Left kidney (tissue), 2 donors: ENCODE results near the gene SIRPA. TPM values are rescaled to one million over a fixed set of nuclear protein-coding genes. Genes with fewer than 3 reads are reported as not detected.

ENCODE experiments used
- DNase-seq: peaks from one replicate; pipeline ENCODE4 v3.0.0-alpha.2; 2013
- polyA plus RNA-seq: library from polyadenylated mRNA; unstranded; fragments of 120-200 nt; gene quantifications from one replicate; pipeline ENCODE4 v1.2.1, GENCODE V29; 2013; ENCODE audit not compliant: insufficient read length

SIRPA gene
- polyA plus RNA-seq, 1 donor: 24.3 TPM

DNA sequence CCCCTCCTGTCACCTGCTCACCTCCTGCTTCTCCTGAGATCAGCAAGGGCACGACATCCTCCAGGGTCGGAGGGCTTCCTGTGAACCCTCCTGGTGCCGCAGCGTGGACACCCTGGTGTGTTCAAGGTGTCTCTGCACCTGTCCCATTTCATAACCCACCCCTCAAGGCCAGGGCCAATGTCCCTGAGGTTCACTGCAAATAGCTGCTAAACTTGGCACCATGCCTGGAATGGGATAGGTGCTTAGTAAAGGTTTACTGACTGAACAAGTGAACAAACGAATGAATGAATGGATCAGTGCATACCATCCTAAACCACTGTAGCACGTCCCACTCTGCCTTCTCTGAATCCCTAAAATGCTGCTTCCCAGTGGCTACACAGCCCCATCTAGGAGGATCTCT is 35.0 kb downstream of the SIRPA start:
- DNase-seq: no peak

DNA sequence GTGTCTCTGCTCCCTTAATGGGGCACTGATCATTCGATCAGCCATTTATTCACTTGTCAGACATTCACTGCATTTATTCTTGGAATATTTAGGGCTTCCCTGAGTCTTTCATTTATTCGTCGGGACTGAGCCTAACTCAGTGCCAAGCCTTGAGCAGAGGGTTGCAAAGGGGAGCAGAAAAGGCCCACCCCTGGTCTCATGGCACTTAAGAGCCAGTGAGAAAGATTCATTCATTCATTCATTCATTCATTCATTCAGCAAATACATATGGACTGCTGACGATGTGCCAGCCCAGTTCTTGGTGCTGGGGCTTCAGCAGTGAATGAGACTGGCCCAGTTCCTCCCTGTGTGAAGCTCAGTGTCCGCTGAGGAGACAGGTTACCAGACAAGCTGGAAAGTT is 36.6 kb downstream of the SIRPA start:
- no peak for DNase-seq

DNA sequence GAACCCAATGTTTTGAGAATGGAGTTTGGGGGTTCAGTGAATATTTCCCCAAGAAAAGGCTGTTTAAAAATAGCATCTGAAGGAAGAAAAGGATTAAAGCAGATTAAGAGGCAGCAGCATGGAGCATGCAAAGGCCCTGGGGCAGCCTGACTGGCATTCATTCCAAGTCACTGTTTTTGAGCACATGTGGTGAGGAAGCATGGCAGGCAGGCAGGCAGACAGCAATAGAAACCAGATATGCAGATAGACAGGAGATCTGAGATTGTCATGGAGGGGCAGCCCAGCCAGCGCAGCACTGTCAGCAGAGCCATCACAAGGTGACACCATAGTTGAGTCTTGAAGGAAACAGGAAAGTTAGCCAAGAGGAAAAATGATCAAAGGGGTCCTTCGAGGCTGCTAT is 37.8 kb downstream of the SIRPA start:
- no peak for DNase-seq

DNA sequence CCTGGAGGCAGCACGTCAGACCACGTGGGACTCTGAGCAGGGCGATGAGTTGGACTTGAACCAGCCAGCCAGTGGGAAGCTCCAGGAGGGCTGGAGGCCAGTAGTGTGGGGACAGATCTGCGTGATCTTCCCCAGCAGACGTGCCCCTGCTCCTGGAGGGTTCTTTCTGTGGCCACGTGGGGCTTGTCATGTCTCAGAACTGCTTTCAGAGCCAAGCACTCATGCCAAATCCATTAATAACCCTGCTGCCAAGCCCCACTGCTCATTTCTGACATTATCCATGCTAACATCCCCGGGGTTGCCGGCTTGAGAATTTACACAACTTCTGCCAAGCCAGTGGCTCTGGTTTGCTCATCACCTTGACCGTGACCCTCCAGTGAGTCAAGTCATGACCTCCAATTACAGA is 38.3 kb downstream of the SIRPA start:
- DNase-seq: no peak

DNA sequence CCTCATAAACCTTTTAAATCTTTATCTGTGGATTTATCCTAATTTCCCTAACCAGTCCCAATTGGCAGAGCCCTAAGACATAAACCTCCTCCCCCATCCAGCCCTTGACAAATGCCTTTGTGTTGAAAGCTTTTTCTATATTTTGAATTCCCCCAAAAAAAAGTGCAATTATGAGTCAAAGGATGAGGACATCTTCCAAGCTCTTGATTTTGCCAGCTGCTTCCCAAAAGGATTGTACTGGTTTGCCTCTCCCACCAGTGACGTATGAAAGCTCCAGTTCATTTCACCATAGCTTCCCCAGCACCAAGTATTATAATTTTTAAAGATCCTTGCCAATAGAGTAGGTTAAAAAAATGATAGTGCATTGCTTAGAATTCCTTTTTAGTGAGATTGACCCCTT is 38.9 kb downstream of the SIRPA start:
- DNase-seq: no peak

DNA sequence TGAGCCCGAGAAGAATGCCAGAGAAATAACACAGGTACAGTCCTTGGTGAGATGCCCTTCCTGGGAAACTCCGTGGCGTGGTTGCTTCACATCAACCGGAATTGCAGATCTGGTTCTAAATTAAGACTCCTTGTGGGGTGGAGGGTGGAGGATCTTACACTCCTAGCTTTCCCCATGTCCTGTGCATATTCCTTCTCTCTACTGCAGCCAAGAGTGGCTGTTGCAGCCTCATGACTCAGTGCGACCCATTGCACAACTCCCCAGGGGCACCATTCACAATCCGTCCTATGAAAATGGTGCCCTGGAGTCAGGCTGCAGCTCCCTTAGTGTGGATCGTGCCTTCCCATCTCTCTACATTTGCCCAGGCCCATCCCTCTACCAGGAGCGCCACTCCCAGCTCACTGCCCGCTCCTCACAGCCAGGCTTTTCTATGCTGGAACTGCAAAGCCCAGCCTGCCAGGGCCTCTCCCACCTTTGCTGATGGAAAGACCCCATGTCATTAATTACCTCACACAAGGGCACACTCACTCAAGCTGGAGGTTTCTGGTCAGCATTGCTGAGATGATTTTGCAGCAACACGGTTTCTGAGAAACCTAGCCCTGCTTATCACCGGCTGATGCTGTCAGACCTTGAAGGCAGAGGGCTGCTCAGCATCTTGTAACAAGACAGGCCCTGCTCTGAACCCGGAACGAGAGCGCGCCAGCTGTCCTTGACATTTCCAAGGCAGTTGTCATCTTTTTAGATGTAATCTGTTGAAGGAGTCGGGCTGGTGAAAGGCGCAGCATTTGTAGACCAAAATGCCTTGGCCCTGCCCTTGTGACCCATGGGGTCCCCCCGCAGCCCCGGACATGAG is 39.7 kb downstream of the SIRPA start:
- no peak for DNase-seq

DNA sequence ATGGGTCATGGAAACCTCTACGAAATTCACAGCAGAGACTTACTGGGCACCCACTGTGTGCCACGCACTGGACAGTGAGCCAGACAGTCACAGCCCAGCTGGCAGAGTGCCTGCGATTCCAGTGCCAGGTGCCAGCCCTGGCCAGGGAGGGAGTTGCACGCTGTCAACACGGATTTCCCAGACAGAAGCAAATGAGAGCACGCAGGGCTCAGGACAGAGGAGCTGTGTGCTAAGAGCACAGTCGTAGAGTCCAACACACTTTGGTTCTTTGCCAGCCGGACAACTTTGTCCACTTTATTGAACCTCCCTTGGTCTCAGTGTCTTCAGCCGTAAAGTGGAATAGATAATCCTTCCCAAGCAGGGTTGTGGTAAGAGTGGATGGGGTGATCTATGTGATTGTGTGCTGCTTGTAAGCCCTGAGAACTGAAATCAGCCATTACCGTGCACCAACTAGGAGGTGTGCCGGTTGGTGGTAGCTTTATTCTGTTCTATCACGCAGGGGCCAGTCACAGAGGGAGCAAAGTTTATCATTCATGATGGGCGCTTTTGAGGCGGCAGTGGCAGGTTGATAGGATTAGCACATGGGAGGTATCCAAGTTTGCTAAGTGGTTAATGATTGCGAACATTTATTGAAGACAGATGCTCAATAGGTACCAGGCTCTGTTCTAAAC is 40.6 kb downstream of the SIRPA start:
- no peak for DNase-seq

DNA sequence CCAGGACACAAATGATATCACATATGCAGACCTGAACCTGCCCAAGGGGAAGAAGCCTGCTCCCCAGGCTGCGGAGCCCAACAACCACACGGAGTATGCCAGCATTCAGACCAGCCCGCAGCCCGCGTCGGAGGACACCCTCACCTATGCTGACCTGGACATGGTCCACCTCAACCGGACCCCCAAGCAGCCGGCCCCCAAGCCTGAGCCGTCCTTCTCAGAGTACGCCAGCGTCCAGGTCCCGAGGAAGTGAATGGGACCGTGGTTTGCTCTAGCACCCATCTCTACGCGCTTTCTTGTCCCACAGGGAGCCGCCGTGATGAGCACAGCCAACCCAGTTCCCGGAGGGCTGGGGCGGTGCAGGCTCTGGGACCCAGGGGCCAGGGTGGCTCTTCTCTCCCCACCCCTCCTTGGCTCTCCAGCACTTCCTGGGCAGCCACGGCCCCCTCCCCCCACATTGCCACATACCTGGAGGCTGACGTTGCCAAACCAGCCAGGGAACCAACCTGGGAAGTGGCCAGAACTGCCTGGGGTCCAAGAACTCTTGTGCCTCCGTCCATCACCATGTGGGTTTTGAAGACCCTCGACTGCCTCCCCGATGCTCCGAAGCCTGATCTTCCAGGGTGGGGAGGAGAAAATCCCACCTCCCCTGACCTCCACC is 42.2 kb downstream of the SIRPA start:
- DNase-seq: no peak

DNA sequence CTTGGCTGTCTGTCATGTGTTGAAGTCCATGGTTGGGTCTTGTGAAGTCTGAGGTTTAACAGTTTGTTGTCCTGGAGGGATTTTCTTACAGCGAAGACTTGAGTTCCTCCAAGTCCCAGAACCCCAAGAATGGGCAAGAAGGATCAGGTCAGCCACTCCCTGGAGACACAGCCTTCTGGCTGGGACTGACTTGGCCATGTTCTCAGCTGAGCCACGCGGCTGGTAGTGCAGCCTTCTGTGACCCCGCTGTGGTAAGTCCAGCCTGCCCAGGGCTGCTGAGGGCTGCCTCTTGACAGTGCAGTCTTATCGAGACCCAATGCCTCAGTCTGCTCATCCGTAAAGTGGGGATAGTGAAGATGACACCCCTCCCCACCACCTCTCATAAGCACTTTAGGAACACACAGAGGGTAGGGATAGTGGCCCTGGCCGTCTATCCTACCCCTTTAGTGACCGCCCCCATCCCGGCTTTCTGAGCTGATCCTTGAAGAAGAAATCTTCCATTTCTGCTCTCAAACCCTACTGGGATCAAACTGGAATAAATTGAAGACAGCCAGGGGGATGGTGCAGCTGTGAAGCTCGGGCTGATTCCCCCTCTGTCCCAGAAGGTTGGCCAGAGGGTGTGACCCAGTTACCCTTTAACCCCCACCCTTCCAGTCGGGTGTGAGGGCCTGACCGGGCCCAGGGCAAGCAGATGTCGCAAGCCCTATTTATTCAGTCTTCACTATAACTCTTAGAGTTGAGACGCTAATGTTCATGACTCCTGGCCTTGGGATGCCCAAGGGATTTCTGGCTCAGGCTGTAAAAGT is 43.5 kb downstream of the SIRPA start:
- no peak for DNase-seq

DNA sequence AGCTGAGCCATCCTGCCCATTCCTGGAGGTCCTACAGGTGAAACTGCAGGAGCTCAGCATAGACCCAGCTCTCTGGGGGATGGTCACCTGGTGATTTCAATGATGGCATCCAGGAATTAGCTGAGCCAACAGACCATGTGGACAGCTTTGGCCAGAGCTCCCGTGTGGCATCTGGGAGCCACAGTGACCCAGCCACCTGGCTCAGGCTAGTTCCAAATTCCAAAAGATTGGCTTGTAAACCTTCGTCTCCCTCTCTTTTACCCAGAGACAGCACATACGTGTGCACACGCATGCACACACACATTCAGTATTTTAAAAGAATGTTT is 44.0 kb downstream of the SIRPA start:
- DNase-seq: no peak

DNA sequence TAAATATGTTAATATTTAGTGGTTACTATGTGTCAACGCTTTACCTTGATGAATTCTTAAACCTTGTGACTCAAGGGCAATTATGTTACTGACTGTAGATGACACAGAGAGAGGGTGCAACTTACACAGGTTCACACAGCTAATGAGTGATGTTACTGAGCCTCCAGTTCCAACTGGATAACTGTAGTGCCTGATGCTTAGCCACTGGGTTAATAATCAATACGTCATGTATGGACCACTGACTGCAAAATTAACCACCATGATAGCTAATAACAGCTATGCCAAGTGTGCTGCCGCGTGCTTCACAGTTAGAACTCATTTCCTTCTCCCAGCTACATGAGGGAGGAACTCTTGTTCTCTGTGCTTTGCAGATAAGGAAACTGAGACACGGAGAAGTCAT is 45.4 kb downstream of the SIRPA start:
- no peak for DNase-seq

DNA sequence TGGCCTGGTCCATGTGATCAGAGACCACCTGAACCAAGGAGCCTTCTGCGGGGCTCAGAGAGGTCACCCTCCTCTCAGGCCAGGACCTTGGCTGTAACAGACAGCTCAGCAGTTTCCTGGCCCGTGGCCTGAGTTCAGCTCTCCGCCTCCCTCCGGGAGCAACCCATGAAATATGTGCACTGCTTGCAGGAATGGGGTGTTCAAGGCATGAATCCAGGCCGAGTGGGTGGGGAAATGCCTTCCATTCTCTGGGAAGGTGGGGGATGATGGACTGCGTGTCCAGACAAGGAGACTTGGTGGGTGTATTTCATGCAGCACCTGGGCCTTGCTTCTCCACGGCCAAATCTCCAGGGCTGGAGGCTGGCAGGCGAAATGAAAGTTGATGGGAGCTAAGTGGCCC is 46.0 kb downstream of the SIRPA start:
- DNase-seq: no peak

DNA sequence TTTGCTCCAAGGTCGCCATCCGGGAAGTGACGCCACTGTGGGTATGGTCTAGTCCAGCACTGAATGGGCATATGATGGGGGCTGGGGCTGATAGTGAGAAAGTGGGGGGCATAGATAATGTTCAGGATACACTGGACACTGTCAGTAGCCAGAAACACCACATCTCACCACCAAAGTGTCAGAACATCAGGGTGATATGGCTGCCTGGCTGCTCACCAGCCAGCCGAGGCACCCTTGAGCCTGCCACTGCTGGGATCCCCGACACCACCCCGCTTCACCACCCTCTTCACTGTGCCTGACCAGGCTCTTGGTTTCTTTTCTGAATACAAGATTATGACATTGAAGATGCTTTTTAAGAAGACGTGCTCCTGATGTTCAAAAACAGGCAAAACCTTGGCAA is 46.9 kb downstream of the SIRPA start:
- no peak for DNase-seq

DNA sequence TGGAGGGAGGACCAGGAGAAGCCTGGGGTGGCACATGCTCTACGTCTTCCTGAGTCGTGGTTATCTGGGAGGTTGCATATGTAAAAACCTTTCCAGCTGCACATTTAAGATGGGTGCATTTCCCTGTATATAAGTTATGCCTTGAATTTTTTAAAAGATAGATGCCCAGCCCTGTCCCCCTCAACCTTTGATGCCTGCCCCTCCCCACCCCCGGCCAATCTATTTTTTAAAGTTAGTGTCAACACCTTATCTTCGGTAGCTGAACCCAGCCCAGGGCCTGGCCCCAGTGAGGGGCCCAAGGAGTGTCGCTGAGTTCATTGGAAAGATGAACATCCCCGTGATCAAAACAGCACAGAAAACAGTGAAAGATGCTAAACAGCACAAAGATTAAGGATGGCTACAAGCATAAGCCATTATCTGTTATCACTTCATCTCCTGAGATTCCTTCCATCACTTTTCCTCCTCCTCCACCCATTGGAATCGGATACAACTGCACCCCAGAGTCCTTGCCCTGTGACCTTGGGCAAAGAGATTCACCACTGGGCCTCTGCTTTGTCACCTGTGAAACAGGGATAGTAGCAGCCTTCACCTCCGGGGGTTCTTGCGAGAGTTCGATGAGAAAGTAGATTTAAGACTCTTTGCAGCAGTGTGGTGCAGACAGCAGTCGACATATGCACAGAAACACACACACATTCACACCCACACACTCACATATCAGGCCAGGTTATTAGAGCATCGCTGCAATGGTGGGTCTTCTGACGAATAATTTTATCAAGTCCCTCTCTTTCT is 47.5 kb downstream of the SIRPA start:
- DNase-seq: no peak

DNA sequence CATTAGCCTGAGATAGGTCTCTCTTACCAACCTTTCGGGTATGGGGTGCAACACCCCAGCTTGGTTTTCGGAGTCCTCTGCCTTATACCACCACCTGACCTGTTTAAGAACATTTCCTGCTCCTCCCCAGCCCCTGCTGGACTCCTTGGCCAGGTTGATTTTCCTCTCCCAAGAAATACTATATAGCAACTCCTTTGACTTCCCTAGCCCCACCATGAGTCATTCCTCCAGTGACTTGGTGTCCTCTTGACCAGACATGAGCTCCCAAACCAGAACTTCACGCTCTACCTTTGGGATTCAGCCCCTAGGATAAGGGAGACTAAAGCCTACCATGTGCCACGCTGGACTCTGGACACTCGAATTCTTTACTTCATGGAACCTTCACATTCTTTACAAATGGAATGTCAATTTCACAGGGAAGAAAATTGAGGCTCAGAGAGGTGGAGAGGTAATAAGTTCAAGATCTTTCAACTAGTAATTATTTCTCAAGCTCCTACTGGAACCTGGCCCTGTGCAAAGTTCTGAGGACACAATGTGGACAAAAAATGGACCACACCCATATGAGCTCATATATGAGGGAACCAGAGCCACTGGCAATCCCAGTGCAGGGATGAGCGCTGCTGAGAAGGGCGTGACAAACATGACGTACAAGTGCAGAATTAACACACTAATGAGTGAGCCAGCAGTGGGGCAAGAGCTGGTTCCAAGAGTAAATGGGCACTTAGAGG is 48.2 kb downstream of the SIRPA start:
- no peak for DNase-seq

DNA sequence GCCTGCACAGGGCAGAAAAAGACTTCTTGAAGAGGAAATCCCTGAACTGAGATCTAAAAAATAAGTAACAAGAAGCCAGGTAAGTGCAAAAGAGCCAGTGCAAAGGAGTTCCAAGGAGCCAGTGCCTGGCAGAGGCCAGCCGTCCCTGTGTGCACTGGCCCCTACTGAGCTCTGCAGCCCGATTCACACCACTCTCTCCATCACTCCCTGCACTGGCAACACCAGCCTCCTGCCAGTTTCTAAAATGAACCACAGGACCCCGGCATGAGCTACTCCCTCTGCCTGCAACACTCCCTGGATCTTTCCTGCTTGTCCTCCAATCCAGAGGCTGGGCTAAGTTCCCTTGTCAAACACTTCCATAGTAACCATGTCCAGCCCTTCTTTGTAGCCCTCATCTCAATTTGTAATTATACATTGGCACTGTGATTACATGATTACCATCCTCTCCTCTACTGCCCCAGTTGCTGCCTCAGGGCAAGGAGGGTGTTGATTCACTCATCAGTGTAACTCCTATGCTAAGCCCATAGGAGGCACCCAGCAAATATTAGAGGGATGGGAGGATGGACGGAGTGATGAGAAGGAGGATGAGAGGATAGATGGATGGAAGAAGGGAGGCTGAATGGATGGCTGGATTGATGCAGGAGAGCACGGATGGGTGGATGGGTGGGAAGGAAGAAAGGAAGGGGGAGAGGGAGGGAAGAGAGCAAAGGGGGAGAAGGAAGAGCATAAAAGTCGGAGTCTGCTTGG is 49.3 kb downstream of the SIRPA start:
- DNase-seq: no peak

DNA sequence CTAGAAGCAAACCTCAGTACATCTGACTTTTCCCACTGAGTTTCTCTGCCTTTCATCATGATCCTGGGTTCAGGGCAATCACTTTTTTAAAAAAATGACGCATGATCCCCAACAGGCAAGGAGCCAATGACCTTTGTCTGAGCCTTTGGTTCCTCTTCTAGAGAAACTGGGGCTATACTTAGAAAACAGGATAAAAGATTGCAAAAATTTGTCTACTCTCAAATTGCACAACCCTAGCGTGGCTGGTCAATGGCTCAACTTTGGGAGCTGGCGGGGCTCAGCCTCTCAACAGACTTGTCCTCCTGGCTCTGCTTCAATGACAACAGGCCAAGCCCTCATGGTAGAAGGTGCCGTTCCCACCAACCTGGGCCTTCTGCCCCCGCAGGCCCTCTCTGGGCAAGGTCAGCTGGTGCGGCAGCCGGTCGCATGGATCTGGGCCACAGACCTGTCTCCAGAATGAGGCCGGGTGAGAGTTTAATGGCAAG is 50.0 kb downstream of the SIRPA start:
- DNase-seq: no peak

DNA sequence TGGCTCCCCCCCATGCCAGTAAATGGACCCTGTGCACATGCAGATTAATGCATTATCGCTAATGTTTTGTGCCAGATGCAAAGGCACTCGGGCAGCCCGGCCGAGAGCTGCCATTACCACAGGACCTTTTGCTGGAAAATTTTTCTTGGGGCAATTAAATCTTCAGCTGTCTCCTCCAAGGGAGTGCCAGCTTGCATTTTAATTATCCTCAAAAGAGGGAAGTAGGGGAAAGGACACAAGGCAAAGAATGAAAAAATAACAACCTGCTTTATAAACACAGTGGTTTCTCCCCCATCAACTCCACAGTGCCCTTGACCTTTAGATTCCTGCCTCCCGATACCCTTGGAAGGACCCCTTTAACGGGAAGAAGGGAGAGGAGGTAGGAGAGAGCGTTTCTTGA is 50.5 kb downstream of the SIRPA start:
- DNase-seq: no peak

DNA sequence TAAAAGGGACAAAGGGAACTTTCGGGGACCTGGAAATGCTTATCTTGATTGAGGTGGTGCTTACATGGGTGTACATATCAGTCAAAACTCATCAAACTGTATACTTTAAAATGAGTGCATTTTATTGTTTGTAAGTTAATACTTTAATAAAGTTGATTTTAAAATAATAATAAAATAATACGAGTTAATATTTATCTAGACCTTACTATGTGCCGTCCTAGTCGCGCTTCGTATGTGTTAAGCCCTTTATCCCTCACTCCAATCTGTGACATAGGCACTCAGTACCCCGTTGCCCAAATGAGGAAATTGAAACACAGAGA is 51.2 kb downstream of the SIRPA start:
- no peak for DNase-seq
